Pons (tissue), 1 donor: ENCODE data around the gene IGLL1.

ENCODE experiments used
- DNase-seq: peaks from one replicate; pipeline ENCODE4 v3.0.0-alpha.2; 2016; ENCODE audit warnings: low spot score

Gene IGLL1

DNA sequence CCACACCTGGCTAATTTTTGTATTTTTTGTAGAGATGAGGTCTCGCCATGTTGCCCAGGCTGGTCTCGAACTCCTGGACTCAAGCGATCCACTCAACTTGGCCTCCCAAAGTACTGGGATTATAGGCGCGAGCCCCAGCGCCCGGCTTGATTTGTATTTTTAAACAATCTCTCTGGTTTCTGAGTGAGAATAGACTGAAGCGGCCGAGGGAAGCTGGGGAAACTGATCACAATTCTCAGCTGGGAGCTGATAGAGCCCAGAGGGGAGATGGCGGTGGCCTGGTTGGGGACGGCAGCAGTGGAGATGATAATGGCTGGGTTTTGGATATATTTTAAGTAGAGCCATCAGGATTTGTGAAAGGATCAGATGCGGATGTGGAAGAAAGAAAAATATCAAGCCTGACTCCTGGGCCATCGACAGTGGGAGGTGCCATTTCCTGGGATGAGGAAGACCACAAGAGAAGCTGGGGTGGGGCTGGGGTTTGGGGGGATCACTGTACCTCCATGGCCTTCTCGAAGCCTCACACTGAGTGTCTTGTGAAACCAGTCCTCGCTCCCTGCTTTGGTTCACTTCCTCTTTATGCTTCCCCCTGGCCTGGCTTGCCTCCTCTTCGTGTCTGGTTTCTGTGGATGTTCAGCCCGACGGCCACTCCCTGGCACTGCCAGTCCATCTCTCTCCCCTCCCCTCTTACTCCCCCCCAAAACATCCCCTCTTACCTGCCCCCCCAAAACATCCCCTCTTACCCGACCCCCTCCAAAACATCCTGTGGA is 51.9 kb downstream of the IGLL1 start:
- DNase-seq: peak; percentile 45

DNA sequence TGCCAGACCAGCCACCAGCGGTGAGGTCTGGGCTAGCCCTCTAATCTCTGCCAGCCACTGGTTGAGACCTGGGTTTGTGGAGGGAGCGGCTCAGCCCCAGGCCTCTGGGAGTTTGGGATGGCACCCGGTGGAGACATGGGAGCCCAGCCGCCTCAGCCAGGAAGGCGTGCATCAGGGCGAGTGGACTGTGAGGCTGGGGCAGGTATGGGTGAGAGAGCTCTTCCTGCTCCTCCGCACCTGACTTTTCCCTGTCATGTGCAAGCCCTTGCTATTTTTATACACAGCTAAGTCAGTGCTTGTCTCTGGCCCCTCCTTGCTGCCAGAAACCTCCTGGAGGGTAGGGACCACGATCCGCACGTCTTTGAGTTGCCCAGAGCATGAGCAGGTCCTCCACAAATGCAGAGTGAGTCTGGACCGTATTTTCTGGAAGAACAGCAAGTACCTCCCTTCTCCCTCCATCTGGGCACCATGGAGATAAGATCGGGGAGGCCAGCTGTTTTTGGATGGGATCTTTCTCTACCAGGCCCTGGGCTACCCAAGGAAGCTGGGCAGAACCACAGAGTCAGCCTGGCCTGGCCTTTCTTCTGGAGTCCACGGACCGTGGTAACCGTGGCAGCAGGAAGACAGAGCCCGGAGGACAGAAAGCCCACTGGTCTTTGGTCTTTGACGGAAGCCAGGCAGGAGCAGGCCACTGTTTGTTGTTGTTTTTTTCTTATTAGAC is 53.3 kb downstream of the IGLL1 start:
- DNase-seq: no peak

DNA sequence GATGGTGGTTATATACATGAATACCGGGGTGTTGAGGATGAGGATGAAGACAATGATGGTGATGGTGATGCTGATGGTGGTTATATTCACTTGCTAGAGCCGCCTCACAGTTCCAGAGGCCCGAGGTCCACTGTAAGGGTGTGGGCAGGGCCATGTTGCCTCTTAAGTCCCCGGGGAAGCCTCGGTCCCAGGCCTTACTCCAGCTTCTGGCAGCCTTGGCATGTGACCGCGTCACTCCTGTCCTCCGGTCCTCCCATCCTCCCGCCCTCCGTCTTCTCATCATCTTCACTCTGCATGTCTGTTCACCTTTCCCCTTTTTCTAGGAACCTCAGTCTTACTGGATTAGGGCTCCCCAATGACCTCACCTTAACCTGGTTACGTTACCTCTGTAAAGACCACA is 54.6 kb downstream of the IGLL1 start:
- DNase-seq: no peak

DNA sequence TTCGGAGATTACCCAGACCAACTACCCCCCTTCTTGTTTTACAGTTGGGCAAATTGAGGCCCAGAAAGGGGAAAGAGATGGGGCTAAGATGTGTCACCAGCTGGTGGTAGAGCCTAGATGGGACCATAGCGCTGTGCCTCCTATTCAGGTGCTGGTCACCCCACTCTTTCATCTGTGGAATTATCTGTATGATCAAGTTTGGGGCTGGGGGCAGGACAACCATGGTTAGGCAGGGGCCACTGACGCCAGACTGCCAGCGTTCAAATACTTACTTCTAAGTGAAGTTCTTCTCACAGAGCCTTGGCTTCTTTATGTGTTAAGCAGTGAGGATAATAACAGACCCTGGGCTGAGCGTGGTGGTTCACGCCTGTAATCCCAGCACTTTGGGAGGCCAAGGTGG is 55.9 kb downstream of the IGLL1 start:
- no peak for DNase-seq

DNA sequence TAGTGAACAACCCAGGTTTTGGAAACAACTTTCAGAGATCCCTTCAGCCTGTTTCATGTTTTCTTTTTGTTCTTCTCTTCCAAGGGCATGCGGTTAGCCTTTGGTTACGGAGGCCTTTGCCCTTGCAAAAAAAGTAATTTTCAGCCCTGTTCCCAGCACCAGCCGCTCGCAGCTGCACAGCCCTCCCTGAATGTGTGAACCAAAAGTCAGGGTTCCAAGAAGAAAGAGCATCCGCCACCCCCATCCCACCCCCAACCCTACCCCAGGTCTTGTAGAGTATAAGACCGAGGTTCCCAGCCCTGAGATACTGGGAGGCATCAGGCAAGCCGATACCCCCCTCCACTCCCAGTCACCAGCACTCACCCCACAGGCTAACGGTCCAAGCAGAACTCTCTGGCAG is 56.4 kb downstream of the IGLL1 start:
- DNase-seq: no peak
